Coronary artery (tissue), 2 donors: ENCODE results near the gene TLR1.
A peak's percentile ranks its signal among the peaks of the same experiment; 100 is the strongest.
"Not testable (repeated sequence)": the region's sequence is repeated elsewhere in the genome, so short reads cannot be mapped to it uniquely, and the experiment has no call there.

Experiments used
- DNase-seq: peaks from one replicate; pipeline ENCODE4 v3.0.0-alpha.2; 2017; ENCODE audit warnings: low spot score
- H3K27ac ChIP-seq, 2 donors: fragments of 200-600 bp; sonication (generic); one replicate each; pipeline ENCODE4 v1.5.1; 2016 to 2019
- H3K4me3 ChIP-seq: fragments of 200-600 bp; sonication (generic); 2 replicates; pipeline ENCODE4 v1.5.1; 2016; ENCODE audit warnings: mild to moderate bottlenecking, moderate library complexity
- TF ChIP-seq, protein P1 (sequence below): fragments of 200-600 bp; sonication (generic); IDR thresholded peaks from one replicate; pipeline ENCODE4 v1.5.1; 2019; ENCODE audit warnings: antibody characterized with exemption

The TLR1 gene

DNA sequence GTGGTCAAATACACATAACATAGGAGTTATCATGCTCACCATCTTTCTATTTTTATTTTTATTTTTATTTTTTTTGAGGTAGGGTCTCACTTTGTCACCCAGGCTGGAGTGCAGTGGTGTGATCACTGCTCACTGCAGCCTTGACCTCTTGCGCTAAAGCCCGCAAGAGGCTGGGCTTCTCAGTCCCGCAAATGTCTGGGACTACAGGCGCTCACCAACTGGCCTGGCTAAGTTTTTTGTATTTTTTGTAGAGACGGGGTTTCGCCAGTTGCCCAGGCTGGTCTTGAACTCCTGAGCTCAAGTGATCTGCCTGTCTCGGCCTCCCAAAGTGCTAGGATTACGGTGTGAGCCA, 21.5 kb downstream of the TLR1 start:
- DNase-seq, result no peak

GRCh38 chr4:38782452-38783108, 22.0 kb downstream of the TLR1 start, which contains the start of gene TLR10:
Gene TLR10 (minus strand): TSS chr4:38782990. CDS start chr4:38775590, 7,400 bp downstream.
- no peak for DNase-seq
- Histone ChIP-seq H3K27ac (no peak within 1 kb of the TSS), H3K4me3 (no peak within 1 kb of the TSS)
- TF ChIP-seq, protein P1, sequence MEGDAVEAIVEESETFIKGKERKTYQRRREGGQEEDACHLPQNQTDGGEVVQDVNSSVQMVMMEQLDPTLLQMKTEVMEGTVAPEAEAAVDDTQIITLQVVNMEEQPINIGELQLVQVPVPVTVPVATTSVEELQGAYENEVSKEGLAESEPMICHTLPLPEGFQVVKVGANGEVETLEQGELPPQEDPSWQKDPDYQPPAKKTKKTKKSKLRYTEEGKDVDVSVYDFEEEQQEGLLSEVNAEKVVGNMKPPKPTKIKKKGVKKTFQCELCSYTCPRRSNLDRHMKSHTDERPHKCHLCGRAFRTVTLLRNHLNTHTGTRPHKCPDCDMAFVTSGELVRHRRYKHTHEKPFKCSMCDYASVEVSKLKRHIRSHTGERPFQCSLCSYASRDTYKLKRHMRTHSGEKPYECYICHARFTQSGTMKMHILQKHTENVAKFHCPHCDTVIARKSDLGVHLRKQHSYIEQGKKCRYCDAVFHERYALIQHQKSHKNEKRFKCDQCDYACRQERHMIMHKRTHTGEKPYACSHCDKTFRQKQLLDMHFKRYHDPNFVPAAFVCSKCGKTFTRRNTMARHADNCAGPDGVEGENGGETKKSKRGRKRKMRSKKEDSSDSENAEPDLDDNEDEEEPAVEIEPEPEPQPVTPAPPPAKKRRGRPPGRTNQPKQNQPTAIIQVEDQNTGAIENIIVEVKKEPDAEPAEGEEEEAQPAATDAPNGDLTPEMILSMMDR, result peak; percentile 50

More for the DNA sequence above, 21.5 kb downstream of the TLR1 start:
- Histone ChIP-seq H3K4me3 (no peak overlapping the region), H3K27ac (no peak overlapping the region)
- TF ChIP-seq, protein P1, result no peak

- TF ChIP-seq, protein P1, result no peak
- no peak for DNase-seq
- H3K4me3 ChIP-seq, result no peak overlapping the region
- H3K27ac ChIP-seq, result no peak overlapping the region
These were observed 22.7 kb downstream of the TLR1 start for GRCh38 chr4:38781854-38782261.

GRCh38 chr4:38780833-38781484, 23.6 kb downstream of the TLR1 start:
- Histone ChIP-seq H3K27ac (no peak overlapping the region), H3K4me3 (no peak overlapping the region)
- TF ChIP-seq, protein P1, result no peak
- DNase-seq, result no peak

DNA sequence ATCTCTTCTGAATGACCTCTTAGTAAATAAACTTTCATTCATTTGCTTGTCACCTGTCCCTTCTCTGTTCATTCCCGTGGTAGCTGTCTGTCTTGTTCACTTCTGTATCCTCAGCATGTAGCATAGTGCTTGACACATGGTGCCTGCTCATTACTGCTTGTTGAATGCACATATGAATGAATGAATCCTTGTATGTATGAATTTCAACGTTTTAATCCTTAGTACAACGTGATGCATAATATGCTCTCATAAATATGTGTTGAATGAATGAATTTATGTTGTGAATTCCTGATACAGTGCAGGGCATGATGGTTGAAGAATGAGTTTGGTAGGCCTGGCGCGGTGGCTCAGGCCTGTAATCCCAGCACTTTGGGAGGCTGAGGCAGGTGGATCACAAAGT, 24.8 kb downstream of the TLR1 start:
- Histone ChIP-seq H3K27ac (no peak overlapping the region), H3K4me3 (no peak overlapping the region)
- TF ChIP-seq, protein P1, result no peak
- DNase-seq, result no peak

- not testable (repeated sequence) for H3K4me3 ChIP-seq, H3K27ac ChIP-seq, DNase-seq
These were observed 26.7 kb downstream of the TLR1 start for GRCh38 chr4:38777925-38778324.

- no peak overlapping the region for H3K27ac ChIP-seq
- DNase-seq, result no peak
- no peak overlapping the region for H3K4me3 ChIP-seq
These were observed 29.3 kb downstream of the TLR1 start for GRCh38 chr4:38775326-38775725.

More at GRCh38 chr4:38775326-38775725, 29.3 kb downstream of the TLR1 start:
- TF ChIP-seq, protein P1, result no peak
